Activated CD8-positive, alpha-beta T cell treated with anti-CD3 and anti-CD28 coated beads for 36 hours (primary cell): ENCODE measurements around the gene CHST13. TPM values are rescaled to one million over a fixed set of nuclear protein-coding genes. Genes with fewer than 3 reads are reported as not detected.

Experiments used
- ATAC-seq: fragments of 200-7000 bp; cut with Tn5 transposase; one replicate; pipeline ENCODE4 v1.10.0; 2021; ENCODE audit warnings: mild to moderate bottlenecking, moderate library complexity
- CTCF ChIA-PET: fragments of 350-600 bp; sonication (Branson Sonifier 250); formaldehyde crosslinking; loops from one replicate; lab custom pipeline; 2021; ENCODE audit warnings: antibody characterized with exemption; lab: Charles Lee
- POLR2A ChIA-PET: fragments of 350-600 bp; sonication (Branson Sonifier 250); formaldehyde crosslinking; loops from one replicate; lab custom pipeline; 2021; ENCODE audit warnings: antibody characterized with exemption; lab: Charles Lee
- DNase-seq: peaks from one replicate; pipeline ENCODE4 v3.0.0-alpha.2; 2020
- H3K27ac Mint-ChIP-seq: one replicate; pipeline ENCODE4 v1.8.0; 2021; ENCODE audit warnings: mild to moderate bottlenecking, mixed read lengths
- H3K27me3 Mint-ChIP-seq: one replicate; pipeline ENCODE4 v1.8.0; 2021; ENCODE audit warnings: mixed read lengths
- H3K36me3 Mint-ChIP-seq: one replicate; pipeline ENCODE4 v1.8.0; 2021; ENCODE audit warnings: low read depth, mixed read lengths
- H3K4me1 Mint-ChIP-seq: one replicate; pipeline ENCODE4 v1.8.0; 2021; ENCODE audit warnings: low read depth, mixed read lengths
- H3K4me3 Mint-ChIP-seq: one replicate; pipeline ENCODE4 v1.8.0; 2021; ENCODE audit warnings: mild to moderate bottlenecking, moderate library complexity, mixed read lengths
- H3K9me3 Mint-ChIP-seq: one replicate; pipeline ENCODE4 v1.8.0; 2021; ENCODE audit warnings: mixed read lengths
- CTCF ChIP-seq: fragments of 200-600 bp; IDR thresholded peaks from one replicate; pipeline ENCODE4 v1.8.0; 2022; ENCODE audit warnings: antibody characterized with exemption, mild to moderate bottlenecking
- intact Hi-C: fragments of 100-400 bp; cut with micrococcal nuclease; formaldehyde crosslinking; loops from one replicate; pipeline ENCODE4 v1.10.0; 2022
- total RNA-seq, 2 experiments: library from RNA; stranded (reverse); gene quantifications; one replicate each; pipeline ENCODE4 v1.2.3, GENCODE V29; 2021

Gene CHST13
- total RNA-seq, 2 experiments from 2014 or later = not detected

- DNase-seq = no peak
- POLR2A ChIA-PET = no interaction called here
Observed at GRCh38 chr3:126508564-126508964, 15.4 kb upstream of the CHST13 start.

GRCh38 chr3:126509597-126510307 is 14.2 kb upstream of the CHST13 start:
- Mint-ChIP-seq H3K9me3 (no peaks in the 10 kb centered on the region), H3K4me3 (no peak overlapping the region), H3K27me3 (peaks cover 1% of the 10 kb centered on the region), H3K36me3 (no peaks in the 10 kb centered on the region), H3K27ac (no peak overlapping the region), H3K4me1 (no peaks in the 10 kb centered on the region)
- TF ChIP-seq CTCF = no peak
- POLR2A ChIA-PET = no interaction called here
- ATAC-seq (no peak), DNase-seq (no peak)
- intact Hi-C loops = no loop called here
- CTCF ChIA-PET = interaction anchor here (1.2 to 4.1 kb wide), 2 partner anchors 13 to 17 kb away, joined by 3 to 19 read pairs; partner anchors contain the start of gene CHST13

More at GRCh38 chr3:126508564-126508964, 15.4 kb upstream of the CHST13 start:
- Mint-ChIP-seq H3K27me3 (peaks cover 1% of the 10 kb centered on the region), H3K27ac (no peak overlapping the region), H3K36me3 (no peaks in the 10 kb centered on the region), H3K4me1 (no peaks in the 10 kb centered on the region), H3K9me3 (no peaks in the 10 kb centered on the region), H3K4me3 (no peak overlapping the region)
- CTCF ChIA-PET = interaction anchor here (4.1 kb wide), 1 partner anchor 14 kb away, joined by 19 read pairs; the partner anchor contains the start of gene CHST13
- ATAC-seq = no peak
- intact Hi-C loops = no loop called here
- no peak for TF ChIP-seq CTCF

GRCh38 chr3:126510308-126510910 is 13.5 kb upstream of the CHST13 start:
- no peak overlapping the region for H3K27ac Mint-ChIP-seq
- TF ChIP-seq CTCF = no peak

GRCh38 chr3:126511291-126511690 is 12.7 kb upstream of the CHST13 start:
- DNase-seq = no peak
- Mint-ChIP-seq H3K9me3 (no peaks in the 10 kb centered on the region), H3K4me3 (no peak overlapping the region), H3K27me3 (no peaks in the 10 kb centered on the region), H3K4me1 (no peaks in the 10 kb centered on the region), H3K27ac (no peak overlapping the region), H3K36me3 (no peaks in the 10 kb centered on the region)
- ChIA-PET POLR2A (no interaction called here), CTCF (interaction anchor here (4.1 kb wide), 1 partner anchor 11 kb away, joined by 19 read pairs; the partner anchor contains the start of gene CHST13)
- no peak for ATAC-seq
- TF ChIP-seq CTCF = no peak
- intact Hi-C loops = no loop called here

More at GRCh38 chr3:126510308-126510910, 13.5 kb upstream of the CHST13 start:
- H3K4me3 Mint-ChIP-seq = no peak overlapping the region
- POLR2A ChIA-PET = no interaction called here
- no peak for DNase-seq
- CTCF ChIA-PET = interaction anchor here (1.2 to 4.1 kb wide), 2 partner anchors 12 to 17 kb away, joined by 3 to 19 read pairs; partner anchors contain the start of gene CHST13
- no peaks in the 10 kb centered on the region for H3K27me3 Mint-ChIP-seq
- H3K36me3 Mint-ChIP-seq = no peaks in the 10 kb centered on the region
- intact Hi-C loops = no loop called here
- ATAC-seq = no peak
- no peaks in the 10 kb centered on the region for H3K4me1 Mint-ChIP-seq
- no peaks in the 10 kb centered on the region for H3K9me3 Mint-ChIP-seq

GRCh38 chr3:126512026-126512425 is 11.9 kb upstream of the CHST13 start:
- Mint-ChIP-seq H3K27ac (no peak overlapping the region), H3K4me1 (no peaks in the 10 kb centered on the region), H3K4me3 (no peak overlapping the region), H3K9me3 (no peaks in the 10 kb centered on the region), H3K27me3 (no peaks in the 10 kb centered on the region), H3K36me3 (no peaks in the 10 kb centered on the region)
- DNase-seq (no peak), ATAC-seq (no peak)
- POLR2A ChIA-PET = no interaction called here
- intact Hi-C loops = no loop called here
- CTCF ChIA-PET = interaction anchor here (1.2 to 4.1 kb wide), 2 partner anchors 11 kb away, joined by 6 to 19 read pairs; partner anchors contain the start of gene CHST13
- TF ChIP-seq CTCF = no peak
